T-helper 1 cell (primary cell): Measurements from ENCODE around the gene UQCRHL.
"Not testable (repeated sequence)": the region's sequence is repeated elsewhere in the genome, so short reads cannot be mapped to it uniquely, and the experiment has no call there.

ENCODE experiments used
- DNase-seq, 5 donors: peaks; one replicate each; pipeline ENCODE4 v3.0.0-alpha.2; 2012 to 2020
- total RNA-seq, 4 donors: gene quantifications; one replicate each; lab custom pipeline; 2026; lab: John Stamatoyannopoulos, UW

The UQCRHL gene
- 2.4 to 5.1 (median 2.8) reads per million in 4 donors for total RNA-seq

DNA sequence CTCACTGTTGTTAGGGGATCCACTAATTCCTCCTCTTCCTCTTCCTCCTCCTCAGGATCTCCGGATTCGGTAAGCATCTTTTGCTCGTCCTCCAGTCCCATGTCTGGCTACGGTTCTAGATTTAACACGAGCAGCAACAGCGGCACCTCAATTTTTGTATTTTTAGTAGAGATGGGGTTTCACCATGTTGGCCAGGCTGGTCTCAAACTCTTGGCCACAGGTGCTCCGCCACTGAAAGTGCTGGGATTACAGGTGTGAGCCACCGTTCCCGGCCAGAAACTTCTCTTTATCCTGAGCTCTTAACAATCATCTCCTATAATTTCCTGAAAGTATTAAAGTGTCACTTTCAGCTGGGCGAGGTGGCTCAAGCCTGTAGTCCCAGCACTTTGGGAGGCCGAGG, at the start of gene UQCRHL:
UQCRHL (minus strand) TSS at position 101 of the 400 bp plus-strand sequence; CDS start at position 101, 0 bp downstream.
- not testable (repeated sequence) for DNase-seq

DNA sequence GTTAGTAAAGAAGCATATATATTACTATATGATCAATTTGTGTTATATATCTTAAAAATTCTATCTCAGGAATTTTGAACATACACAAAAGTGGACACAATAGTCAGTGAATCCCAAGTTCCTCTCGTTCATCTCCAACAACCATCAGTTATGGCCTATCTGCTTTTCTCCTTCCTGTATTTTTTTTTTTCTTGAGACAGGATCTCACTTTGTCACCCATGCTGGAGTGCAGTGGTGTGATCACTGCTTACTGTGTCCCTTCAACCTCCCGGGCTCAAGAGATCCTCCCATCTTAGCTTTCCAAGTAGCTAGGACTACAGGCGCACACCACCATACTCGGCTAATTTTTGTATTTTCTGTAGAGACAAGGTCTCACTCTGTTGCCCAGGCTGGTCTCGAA, 49.4 kb upstream of the UQCRHL start:
- no peak for DNase-seq

DNA sequence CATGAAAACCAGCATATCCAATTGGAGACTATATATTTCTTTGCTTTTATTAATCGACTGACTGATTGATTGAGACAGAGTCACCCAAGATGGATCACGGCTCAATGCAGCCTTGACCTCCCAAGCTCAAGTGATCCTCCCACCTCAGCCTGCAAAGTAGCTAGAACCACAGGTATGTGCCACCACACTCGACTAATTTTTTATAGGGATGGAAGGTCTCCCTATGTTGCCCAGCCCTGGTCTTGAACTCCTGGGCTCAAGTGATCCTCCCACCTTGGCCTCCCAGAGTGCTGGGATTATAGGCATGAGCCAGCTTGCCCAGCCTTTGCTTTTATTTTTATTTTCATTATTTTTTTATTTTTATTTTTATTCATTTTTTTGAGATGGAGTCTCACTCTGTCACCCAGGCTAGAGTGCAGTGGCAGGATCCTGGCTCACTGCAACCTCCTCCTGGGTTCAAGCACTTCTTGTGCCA, 45.4 kb upstream of the UQCRHL start:
- DNase-seq, result no peak

DNA sequence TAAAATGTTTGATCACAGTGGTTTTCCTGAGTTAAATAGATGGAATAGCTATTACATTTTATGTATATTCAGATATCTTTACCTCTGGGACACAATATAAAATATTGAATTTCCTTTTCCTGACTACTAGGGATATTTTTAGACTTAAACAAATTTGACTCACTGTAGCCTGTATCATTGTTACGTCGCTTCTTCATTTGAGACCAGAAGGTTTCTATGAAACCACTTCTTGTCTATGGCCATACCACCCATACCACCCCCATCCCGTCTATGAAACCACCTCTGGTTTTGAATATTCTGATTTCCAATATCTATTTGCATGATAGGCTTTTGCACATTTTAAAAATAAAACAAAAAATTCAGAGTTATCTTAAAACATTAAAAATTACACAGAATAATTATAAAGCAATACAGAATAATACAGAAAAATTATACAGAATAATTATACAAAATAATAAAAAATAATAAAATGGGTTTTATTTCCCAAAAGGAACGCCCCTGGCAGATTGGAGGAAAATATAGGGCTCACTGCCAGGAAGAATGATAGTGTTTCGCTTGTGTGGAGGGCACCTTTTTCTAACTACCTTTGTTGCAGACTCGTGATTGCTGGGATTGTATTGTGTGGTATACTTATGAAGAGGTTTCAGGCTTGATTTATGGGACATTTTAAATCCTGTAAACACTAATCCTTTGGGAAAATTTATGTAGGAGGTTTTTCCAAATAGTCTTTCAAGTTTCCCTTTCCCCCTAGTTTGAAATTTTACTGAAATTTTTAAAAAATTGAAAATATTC, 44.8 kb upstream of the UQCRHL start:
- no peak for DNase-seq

DNA sequence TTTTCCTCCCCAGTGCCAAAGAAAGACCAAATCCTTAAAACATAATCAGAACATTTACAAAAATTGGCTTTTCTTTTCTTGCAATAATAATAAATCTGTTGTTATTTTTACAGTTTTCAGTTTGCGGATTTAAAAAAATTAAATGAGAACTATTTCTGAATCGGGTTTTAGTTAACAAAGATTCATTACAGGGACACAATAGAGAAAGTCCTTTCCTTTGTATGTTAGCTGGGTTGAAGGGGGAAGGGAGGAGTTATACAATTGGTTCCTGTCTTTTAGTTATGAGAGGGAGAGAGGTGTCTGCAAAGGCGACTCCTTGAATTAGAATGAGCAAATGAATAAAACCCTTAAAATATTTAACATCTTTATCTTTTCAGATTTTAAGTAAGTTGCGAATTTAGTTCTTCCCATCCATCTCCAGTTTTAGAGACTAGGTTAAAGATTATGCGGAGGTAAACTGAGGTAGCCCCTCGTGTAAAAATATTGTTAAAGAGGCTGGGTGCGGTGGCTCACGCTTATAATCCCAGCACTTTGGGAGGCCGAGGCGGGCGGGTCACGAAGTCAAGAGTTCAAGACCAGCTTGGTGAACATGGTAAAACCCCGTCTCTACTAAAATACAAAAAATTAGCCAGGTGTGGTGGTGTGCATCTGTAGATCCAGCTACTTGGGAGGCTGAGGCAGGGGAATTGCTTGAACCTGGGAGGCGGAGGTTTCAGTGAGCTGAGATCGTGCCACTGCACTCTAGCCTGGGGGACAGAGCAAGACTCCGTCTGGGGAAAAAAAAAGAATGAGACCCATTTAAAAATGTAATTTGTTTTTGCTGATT, 44.0 kb upstream of the UQCRHL start:
- DNase-seq, result no peak

DNA sequence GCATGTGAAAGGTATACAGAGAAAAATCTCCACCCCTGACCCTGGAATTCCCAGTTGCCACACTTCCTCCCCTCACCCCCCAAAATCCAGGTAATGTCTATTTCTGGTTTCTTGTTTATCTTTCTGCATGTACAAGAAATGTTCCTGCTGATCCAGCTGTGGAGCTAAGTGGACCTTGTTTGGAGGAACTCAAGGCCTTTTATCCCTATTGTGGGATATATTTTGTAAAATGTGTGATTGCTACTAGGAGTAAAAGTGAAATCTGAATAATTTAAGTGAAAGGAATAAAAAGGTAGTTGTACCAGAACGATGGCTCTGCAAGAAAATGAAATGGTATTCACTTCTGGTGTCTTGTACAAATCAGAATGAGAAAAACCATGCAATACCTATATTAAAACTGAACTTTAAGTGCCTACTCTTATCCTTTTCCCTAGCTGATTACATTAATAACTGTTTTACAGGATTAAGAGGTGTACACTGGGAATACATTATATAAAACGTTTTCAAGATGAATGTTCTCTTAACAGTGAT, 43.1 kb upstream of the UQCRHL start:
- DNase-seq, result no peak

DNA sequence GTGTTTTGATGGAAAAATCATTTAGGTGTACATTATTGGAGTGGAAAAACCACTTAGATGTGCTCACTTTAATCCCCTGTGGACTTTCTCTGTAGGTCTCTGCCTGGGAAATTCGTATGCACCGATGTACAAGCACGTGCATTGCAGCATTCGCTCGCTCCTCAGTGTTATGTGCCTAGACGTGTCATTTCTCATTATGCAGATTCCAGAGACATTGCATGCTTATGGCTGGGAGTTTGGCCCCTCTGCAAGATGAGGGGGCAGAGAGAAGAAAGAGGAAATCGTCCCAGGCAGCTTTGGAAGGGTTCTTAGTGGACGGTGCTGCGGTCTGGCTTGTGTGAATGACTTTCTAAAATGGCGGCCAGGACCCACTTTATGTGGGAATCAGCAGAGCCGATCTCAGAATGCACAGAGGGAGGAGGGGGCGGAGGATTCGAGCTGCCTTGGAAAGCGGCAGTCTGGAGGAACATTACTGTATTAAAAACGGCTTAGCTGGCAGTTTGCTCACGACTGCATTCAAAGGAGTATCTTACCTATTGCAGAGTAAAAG, 42.4 kb upstream of the UQCRHL start:
- DNase-seq, result peak in 3 of 5 donors; percentile 5 to 11 (median 11)

DNA sequence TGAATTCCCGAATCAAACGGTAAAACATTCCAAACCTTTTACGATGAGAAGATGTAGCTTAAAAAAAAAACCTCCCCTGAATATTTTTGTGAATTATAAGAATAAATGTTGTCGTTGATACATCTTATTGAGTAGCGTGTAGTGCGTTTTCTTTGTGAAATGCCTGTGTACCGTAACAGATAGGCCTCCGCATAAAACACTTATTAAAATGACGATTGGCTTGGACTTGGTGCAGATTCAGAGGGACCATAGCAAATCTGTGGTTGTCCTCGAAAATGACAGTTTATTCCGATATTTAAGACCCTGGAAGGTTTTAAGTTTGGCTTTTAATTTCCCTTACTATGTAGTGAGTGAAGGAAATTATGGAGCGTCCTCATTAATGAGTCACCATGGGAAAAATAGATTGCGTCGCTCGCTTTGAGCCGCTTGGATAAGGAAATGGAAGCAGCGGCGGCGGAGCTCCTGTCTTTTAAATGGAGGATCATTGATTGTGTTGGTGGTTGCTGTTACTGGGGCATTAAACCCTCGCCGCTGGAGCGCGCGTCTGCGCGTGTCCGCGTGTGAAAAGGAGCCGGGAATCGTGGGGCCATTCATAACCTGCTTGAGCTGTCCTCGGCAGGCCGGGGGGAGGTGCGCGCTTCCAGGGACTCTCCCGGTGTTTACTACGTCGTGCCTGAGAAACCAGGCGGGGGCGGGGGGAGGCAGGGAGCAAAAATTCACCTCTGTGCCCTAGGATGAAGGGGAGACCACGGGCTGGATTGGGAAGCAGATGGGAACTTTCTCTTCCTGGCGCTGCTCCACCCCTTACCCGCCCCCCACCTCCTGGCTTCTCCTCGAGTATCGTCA, 41.7 kb upstream of the UQCRHL start:
- peak; percentile 43 to 68 (median 60) for DNase-seq

DNA sequence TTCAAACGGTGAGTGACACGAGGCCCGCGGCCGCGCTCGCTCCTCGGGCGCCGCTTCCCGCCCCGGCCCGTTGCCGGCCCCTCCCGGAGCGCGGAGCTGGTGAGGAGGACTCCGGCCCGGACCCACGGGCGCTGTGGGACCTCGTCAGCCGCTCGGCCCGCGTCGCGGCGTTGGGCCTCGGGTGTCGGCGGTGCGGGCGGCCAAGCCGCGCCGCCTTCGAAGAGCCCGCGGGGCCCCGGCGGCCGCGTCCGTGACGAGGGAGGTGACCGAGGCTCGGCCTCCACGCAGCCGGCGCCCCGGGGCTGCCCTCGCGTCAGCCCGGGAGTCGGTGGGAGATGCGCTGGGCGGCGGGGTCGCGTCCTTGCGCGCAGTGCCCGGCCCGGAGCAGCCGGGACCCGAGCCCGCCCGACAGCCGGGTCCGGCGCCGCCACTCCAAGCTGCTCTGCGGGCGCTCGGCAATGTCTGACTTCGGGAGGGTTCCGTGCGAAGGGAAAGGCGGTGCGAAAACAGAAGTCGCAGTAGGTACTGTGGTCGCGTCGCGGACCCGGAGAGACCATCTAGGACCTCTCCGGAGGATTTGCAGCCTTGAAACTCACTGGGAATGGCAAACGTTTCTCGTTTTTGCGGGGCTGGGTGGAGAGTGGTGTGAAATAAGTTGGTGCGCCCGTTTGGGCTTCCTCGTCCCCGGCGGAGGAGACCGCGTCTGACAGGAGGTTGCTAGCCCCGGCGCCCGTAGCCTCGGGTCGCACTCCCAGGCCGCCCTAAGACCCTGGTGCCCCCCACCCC, 40.9 kb upstream of the UQCRHL start:
- DNase-seq, result peak in 4 of 5 donors; percentile 30 to 46 (median 34)

DNA sequence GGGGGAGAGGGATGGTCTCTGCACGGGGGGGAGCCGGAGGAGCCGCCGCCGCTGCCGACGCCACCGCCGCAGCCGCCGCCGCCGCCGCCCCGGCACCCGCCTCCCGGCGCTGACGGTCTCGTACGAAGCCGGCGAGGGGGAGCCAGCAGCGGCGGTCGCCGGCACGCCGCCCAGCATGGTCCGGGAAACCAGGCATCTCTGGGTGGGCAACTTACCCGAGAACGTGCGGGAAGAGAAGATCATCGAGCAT, 40.4 kb upstream of the UQCRHL start:
- no peak for DNase-seq

DNA sequence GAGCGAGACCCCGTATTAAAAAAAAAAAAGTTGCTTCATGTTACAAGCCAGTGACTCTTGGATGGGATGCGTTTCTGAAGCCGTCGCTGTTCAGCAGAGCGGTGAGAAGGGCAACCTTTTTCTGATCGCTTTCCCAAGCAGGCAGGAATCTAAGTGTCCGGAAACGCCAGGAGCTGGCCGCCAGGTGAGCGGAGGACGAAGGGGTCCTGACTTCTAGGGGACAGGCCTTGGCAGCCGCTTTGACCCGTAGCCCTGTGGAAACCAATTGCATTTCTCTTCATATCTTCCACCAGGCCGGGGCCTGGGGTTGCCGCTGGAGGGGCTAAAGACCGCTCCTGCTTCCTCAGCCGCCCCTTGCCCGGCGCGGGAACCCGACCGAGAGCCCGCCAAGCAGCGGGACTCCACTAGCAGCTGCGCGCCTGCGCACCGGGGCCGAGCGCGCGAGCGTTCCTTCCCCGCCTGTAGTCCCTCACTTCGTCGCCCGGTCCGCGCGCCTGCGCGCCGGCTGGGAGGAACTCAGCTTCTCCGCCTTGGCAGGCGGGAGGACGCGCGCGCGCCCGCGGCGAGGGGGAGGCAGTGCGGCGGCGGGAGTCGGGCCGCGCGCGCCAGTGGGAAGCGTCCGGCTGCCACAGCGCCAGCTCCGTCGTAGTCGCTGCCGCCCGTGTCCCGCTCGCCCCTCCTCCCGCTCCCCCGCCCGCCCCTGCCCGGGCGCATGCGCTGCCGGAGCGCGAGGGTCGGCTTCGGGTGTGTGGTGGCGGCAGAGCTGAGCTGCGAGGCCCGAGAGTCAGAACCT, 39.8 kb upstream of the UQCRHL start, which contains the start of gene SPEN:
SPEN (plus strand) TSS at position 608 of the 793 bp plus-strand sequence. CDS start 361 bp downstream, outside the sequence.
- peak; percentile 95 to 100 (median 97) for DNase-seq

DNA sequence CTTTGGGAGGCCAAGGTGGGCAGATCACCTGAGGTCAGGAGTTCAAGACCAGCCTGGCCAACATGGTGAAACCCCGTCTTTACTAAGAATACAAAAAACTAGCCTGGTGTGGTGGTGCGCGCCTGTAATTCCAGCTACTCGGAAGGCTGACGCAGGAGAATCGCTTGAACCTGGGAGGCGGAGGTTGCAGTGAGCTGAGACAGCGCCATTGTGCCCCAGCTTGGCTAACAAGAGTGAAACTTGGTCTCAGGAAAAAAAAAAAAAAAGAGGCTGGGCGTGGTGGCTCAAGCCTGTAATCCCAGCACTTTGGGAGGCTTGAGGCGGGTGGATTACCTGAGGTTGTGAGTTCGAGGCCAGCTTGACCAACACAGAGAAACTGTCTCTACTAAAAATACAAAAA, 38.6 kb upstream of the UQCRHL start:
- DNase-seq, result not testable (repeated sequence)

DNA sequence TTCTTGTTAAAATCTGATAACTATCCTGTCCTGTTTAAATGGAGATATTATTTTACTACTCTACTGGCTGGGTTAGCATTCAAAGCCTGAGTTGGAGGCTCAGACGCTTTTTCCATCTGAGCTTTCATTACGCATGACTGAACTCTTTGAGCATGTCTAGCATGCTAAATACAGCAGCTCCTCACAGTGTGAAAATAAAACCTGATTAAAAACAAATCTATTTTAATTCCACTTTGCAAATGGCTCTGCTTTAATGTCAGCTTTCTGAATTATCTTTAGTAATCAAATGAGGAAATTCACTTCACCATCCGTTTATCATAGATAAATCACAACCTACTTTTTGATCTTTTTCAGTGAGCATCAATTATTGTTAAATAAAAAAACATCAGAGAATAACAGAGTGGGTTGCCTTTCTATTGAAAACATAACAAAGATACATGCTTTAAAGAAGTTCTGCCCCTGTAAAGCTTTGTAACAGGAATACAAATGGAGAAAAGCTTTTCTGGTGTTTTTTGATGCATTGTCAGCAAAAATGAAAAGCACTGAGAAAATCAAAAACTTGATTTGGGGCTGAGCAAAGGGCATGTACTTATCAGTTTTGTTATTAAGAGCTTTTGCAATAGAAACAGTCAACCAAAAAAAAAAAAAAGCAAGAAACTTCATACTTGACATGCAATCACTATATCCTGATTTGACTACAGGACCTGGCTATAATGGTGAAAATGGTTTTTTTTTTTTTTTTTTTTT, 36.5 kb upstream of the UQCRHL start:
- no peak for DNase-seq

DNA sequence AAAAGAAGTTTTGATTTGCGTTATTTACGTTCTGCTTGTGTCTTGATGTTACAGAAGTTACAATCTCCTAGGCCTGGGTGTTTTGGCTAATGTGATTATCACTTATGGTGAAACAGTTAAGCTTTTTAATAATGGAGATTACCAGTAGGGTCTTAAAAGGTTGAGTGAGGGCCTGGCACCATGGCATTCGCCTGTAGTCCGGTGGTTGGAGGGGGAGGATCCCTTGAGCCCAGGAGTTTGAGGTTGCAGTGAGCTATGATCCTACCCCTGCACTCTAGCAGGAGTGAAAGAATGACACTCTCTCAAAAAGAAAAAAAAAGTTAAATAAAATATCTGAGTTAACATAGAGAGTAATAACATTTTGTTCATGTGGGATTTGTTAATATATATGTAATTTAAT, 31.3 kb upstream of the UQCRHL start:
- DNase-seq, result no peak

DNA sequence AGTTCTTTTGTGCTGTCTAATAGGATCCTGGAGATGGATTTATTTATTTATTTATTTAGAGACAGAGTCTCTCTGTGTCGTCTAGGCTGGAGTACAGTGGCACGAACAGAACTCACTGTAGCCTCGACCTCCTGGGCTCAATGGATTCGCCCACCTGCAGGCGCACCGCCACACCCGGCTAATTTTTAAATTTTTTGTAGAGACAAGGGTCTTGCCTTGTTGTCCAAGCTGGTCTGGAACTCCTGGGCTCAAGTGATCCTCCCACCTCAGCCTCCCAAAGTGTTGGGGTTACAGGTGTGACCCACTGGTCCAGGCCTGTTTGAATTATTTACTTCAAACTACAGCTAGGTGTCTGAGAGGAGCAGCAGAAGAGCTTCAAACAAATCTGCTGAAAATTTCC, 30.5 kb upstream of the UQCRHL start:
- no peak for DNase-seq

DNA sequence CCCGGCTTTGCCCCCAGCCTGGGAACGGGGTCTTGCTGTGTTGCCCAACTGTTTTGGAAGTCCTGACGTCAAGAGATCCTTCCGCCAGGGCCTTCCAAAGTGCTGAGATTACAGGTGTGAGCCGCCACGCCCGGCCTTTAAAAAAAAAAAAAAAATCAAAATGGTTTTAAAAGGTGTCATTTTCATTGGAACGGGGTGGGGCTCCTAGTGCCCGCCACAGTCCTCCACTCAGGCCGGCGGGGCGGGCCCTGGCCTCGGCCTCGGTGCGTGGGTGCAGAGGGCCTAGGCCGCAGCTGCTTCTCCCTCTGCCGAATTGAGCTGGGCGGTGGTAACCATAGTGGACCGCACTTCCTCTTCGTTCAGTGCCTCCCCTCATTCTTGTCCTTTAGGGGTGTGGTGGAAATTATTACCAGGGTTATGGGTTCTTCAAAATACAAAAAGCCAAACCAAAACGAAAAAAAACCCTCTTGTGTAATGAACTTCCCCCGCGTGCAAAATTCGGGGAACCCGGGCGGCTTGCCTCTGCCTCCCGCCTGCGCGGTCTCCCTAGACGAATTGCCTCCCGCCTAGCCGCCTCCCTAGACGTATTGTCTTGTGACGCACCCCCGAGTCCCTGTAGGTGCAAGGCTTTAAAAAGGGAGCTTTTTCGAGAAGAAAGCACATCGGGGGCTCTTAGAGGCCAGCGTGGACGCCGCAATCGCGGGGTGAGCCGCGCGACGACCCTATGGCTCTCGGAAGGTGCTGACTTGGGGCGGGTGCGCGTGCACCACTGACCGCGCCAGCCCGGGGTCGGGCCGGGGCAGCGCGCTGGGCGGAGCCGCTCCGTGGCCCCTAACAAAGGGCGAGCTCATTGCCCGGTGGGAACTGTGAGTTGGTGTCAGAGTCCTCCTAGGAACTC, 29.6 kb upstream of the UQCRHL start:
- peak; percentile 22 to 53 (median 50) for DNase-seq

DNA sequence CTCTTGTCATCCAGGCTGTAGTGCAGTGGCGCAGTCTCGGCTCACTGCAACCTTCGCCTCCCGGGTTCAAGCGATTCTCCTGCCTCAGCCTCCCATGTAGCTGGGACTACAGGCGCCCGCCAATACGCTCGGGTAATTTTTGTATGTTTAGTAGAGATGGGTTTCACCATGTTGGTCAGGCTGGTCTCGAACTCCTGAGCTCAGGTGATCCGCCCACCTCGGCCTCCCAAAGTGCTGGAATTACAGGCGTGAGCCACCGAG, 29.0 kb upstream of the UQCRHL start:
- not testable (repeated sequence) for DNase-seq

DNA sequence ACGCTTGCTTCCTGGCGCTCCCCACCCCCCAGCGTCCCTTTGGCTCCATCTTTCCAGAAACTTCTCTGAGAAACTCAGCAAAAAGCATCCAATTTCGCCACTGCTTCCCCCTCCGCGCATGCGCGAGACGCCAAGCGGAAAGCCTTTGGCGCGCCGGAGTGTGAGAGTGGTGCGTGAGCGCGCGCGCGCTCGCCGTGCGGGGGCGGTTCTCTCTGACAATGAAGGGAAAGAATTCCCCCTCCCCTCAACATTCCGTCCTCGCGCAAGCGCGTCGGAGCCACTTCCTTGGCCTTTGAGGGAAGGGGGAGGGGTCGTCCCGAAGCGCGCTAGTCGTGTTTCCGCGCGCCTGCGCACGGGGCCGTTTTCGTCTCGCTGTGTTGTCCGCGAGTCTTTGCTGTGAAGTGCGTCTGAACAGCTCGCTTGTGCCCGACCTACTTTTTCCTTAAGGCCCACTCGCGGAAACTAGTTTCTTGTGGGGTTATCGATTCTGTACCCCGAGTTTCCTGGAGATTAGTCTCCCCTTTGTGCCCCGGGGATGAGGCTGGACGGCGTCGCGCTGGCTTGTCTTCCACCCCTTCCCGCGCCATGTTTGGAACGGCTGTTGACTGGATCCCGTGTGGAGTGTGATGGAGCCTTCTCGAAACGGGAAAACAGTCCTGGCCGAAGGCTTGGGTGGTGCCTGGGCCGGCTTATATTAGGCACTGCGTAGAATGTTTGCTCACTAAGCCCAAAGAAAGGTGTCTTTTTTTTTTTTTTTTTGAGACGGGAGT, 28.5 kb upstream of the UQCRHL start:
- DNase-seq, result peak; percentile 98 to 99 (median 99)
